BLaER1 (cell line): ENCODE results near the gene SEC22C.

Experiments
- H3K27ac ChIP-seq: shearing (Covaris generic); formaldehyde crosslinking; 2 replicates; pipeline ENCODE4 v1.8.1; 2022
- H3K27me3 ChIP-seq: shearing (Covaris generic); formaldehyde crosslinking; 2 replicates; pipeline ENCODE4 v1.8.1; 2022
- H3K36me3 ChIP-seq: shearing (Covaris generic); formaldehyde crosslinking; 2 replicates; pipeline ENCODE4 v1.8.1; 2022
- H3K4me1 ChIP-seq: shearing (Covaris generic); formaldehyde crosslinking; 2 replicates; pipeline ENCODE4 v1.8.1; 2022
- H3K4me2 ChIP-seq: shearing (Covaris generic); formaldehyde crosslinking; 2 replicates; pipeline ENCODE4 v1.8.1; 2022
- H3K4me3 ChIP-seq: shearing (Covaris generic); formaldehyde crosslinking; 2 replicates; pipeline ENCODE4 v1.8.1; 2022
- H3K9ac ChIP-seq: shearing (Covaris generic); formaldehyde crosslinking; 2 replicates; pipeline ENCODE4 v1.8.1; 2022
- H3K9me3 ChIP-seq: shearing (Covaris generic); formaldehyde crosslinking; 2 replicates; pipeline ENCODE4 v1.8.1; 2022
- H4K20me1 ChIP-seq: shearing (Covaris generic); formaldehyde crosslinking; 2 replicates; pipeline ENCODE4 v1.8.1; 2022
- Cebpa-rat ChIP-seq: shearing (Covaris generic); IDR thresholded peaks from 2 replicates; pipeline ENCODE4 v1.8.1; 2022

Gene SEC22C

DNA sequence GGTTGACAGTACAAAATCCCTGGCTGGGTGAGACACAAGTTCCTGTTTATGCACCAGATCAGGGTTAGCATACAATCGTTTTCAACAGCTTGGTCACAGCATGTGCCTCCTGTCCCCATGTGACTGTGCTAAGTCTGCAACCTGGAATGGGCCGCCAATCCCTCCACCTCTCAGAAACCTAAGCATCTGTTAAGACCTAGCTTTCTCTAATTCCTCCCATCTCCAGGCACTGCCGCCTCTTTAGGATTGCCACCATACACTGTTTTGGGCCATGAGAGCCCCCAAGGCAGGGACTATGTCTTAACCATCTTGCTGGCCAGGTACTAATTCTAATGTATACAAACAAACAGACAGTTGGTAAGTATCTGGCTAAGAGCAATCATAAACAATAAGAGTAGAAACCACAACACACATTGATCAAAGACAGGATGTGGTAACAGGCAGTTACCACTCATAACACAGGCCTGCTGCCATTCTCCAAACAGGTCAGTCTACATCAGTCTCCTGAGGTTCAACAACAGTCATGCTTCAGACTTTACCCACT, 25.6 kb downstream of the SEC22C start:
- no peak overlapping the region for H3K4me3 ChIP-seq
- H3K9me3 ChIP-seq = no peaks in the 10 kb centered on the region
- H3K4me1 ChIP-seq = peaks cover 44% of the 10 kb centered on the region
- H3K36me3 ChIP-seq = peaks cover 77% of the 10 kb centered on the region
- H4K20me1 ChIP-seq = no peaks in the 10 kb centered on the region
- H3K27me3 ChIP-seq = no peaks in the 10 kb centered on the region
- peak overlapping the region; percentile 68 for H3K4me2 ChIP-seq
- H3K27ac ChIP-seq = peak overlapping the region; percentile 78
- H3K9ac ChIP-seq = peak overlapping the region; percentile 25; the same call in 1 of the 2 replicates
- no peak for TF ChIP-seq Cebpa-rat

DNA sequence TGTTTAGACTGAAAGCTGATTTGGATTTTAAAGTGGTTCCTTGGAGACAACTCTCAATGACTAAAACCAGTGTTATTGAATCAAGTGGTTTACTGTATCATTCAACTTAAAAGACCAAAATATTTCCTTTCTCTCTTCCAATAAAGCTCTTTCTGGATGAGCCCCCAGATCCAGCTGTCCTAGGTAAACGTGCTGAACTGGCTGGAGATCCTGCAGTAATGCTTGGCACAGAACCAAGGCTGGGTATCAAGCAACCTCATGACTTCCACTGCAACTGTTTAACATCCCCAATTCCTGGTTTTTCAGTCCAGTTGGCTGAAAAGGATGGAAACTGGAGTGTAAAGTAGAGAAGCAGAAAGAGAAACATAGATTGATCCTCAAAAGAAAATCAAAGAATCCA, 28.9 kb downstream of the SEC22C start:
- TF ChIP-seq Cebpa-rat = no peak
- Histone ChIP-seq H3K4me2 (no peak overlapping the region), H3K27ac (no peak overlapping the region), H3K9me3 (no peaks in the 10 kb centered on the region), H3K36me3 (peaks cover 75% of the 10 kb centered on the region), H3K9ac (no peak overlapping the region), H3K4me1 (peaks cover 39% of the 10 kb centered on the region), H4K20me1 (no peaks in the 10 kb centered on the region), H3K4me3 (no peak overlapping the region), H3K27me3 (no peaks in the 10 kb centered on the region)

DNA sequence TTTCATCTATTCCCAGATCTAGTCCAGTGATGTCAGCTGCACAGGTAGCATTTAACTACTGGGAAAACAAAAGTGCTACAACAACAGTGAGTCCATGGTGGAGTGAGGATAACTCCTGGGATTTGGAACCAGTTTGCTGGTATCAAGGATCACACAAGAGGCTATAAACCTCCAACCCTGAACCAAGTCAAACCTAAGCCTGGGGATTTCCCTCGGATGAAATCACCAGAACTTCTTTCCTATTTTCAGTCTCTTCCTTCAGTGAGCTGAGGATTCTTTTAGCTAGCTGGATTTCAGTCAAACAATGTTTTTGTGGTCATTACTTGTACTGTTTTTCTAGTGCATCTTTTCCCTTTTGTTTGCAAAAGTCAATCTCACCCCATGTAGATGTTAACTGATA, 31.5 kb downstream of the SEC22C start:
- Histone ChIP-seq H3K4me1 (peaks cover 13% of the 10 kb centered on the region), H3K27me3 (no peaks in the 10 kb centered on the region), H4K20me1 (no peaks in the 10 kb centered on the region), H3K4me3 (no peak overlapping the region), H3K36me3 (peaks cover 69% of the 10 kb centered on the region), H3K9ac (no peak overlapping the region), H3K4me2 (no peak overlapping the region), H3K27ac (no peak overlapping the region), H3K9me3 (no peaks in the 10 kb centered on the region)
- TF ChIP-seq Cebpa-rat = no peak

DNA sequence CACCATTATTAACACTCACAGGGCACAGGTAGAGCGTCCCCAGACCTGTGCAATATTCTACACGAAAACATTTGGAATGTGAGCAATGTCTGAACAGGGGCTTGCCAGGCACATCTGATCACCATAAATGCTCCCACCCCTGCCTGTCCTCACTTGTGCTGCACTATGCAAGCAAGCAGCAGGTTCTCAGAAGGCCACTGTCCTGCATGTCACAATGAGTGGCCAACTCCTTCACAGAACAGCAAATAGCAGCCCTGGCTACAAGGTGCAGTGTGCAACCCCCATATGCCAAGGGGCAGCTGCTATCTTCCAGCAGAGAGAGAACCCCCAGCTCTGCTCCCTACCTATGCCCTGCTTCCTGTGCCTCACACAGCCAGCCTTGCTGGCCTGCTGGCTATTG, 32.6 kb downstream of the SEC22C start:
- Histone ChIP-seq H4K20me1 (no peaks in the 10 kb centered on the region), H3K27ac (0 out of 2 replicates have a peak overlapping the region, but pooled peaks have one; percentile 2), H3K27me3 (no peaks in the 10 kb centered on the region), H3K9ac (no peak overlapping the region), H3K36me3 (peaks cover 58% of the 10 kb centered on the region), H3K4me1 (peaks cover 5% of the 10 kb centered on the region; the same call in 1 of the 2 replicates), H3K4me2 (no peak overlapping the region), H3K4me3 (no peak overlapping the region), H3K9me3 (no peaks in the 10 kb centered on the region)
- TF ChIP-seq Cebpa-rat = no peak

DNA sequence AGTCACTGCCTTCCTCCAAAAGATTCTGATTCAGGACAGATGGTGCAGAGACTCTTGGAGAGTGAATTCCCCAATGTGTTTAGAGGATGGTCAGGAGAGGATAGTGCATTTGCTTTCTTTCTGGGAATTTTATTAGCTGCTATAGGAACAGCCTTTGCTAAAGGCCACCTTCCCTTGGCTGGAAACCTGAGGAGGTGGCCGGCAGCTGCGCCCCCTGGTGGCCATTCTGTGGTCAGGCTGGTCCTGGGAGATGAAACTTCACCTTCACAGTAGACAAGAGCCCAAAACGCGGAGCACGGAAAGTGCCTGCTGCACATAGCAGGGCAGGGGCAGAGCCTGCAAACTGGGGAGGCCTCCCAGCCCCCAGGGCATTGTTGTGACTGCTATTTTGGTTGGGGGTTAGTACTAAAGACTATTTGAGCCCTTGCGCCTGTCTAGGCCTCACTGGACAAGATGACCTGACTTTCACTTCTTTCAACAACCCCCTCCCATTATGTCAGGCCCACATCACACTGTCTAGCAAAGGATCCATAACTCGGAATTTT, 34.3 kb downstream of the SEC22C start:
- no peak overlapping the region for H3K9ac ChIP-seq
- H3K9me3 ChIP-seq = no peaks in the 10 kb centered on the region
- peaks cover 43% of the 10 kb centered on the region for H3K36me3 ChIP-seq
- no peaks in the 10 kb centered on the region for H3K27me3 ChIP-seq
- H4K20me1 ChIP-seq = no peaks in the 10 kb centered on the region
- TF ChIP-seq Cebpa-rat = no peak
- no peak overlapping the region for H3K4me2 ChIP-seq
- H3K4me3 ChIP-seq = no peak overlapping the region
- H3K4me1 ChIP-seq = peaks cover 10% of the 10 kb centered on the region
- H3K27ac ChIP-seq = no peak overlapping the region

DNA sequence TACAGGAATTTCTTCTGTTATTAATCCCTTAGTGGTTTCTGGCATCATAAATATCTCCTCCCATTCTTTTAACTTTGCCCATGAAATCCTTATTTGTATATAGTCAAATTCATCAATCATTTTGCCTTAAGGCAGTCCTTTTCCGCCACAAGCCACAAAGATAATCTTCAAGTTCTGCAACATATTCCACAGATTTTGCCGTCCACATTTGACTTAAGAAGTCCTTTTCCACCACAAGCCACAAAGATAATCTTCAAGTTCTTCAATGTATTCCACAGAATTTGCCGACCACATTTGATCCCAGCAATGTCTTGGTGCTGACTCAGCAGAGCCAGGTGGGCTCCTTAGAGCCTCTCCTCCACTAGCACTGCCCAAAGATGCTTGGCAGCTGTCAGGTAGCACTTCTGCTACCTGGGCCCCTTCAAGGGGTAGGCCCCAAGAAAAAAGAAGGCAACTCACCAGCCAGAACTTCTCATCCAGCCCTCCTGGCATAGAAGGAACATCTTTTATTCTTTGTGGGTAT, 35.0 kb downstream of the SEC22C start:
- H3K4me3 ChIP-seq = no peak overlapping the region
- peaks cover 10% of the 10 kb centered on the region for H3K4me1 ChIP-seq
- H3K9me3 ChIP-seq = no peaks in the 10 kb centered on the region
- peaks cover 37% of the 10 kb centered on the region for H3K36me3 ChIP-seq
- no peak for TF ChIP-seq Cebpa-rat
- H3K9ac ChIP-seq = no peak overlapping the region
- no peak overlapping the region for H3K4me2 ChIP-seq
- H4K20me1 ChIP-seq = no peaks in the 10 kb centered on the region
- no peak overlapping the region for H3K27ac ChIP-seq
- no peaks in the 10 kb centered on the region for H3K27me3 ChIP-seq

DNA sequence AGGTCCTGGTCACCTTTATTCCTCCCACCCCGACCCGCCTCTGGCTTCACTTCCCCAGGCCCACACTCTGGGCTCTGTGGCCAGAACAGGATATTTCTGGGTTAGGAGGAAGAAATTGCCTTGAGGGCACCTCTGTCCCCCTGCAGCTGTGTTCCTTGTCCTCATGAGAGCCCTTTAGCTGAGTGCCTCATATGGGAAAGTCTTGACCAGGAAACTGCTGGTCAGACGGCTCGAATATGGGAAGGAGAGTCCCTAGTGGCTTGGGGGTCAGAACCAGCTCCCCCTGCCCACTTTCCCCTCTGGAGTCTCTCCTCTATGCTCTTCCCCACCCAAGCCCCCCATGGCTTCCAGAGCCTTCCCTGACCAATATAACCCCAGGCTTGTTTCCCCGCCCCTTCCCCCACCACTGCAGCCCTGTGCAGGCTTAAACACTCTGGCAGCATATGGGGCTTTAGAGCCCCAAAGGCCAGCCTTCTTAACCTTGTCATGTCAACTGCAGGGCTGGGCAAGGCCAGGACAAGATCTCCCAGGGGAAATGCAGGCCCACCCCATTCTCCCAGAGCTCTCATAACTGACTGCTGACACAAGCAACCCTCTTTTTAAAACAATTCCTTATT, 36.4 kb downstream of the SEC22C start:
- no peaks in the 10 kb centered on the region for H4K20me1 ChIP-seq
- peaks cover 21% of the 10 kb centered on the region for H3K4me1 ChIP-seq
- H3K27me3 ChIP-seq = no peaks in the 10 kb centered on the region
- no peak overlapping the region for H3K4me2 ChIP-seq
- H3K9me3 ChIP-seq = no peaks in the 10 kb centered on the region
- TF ChIP-seq Cebpa-rat = no peak
- H3K9ac ChIP-seq = no peak overlapping the region
- peaks cover 26% of the 10 kb centered on the region for H3K36me3 ChIP-seq
- no peak overlapping the region for H3K27ac ChIP-seq
- no peak overlapping the region for H3K4me3 ChIP-seq

DNA sequence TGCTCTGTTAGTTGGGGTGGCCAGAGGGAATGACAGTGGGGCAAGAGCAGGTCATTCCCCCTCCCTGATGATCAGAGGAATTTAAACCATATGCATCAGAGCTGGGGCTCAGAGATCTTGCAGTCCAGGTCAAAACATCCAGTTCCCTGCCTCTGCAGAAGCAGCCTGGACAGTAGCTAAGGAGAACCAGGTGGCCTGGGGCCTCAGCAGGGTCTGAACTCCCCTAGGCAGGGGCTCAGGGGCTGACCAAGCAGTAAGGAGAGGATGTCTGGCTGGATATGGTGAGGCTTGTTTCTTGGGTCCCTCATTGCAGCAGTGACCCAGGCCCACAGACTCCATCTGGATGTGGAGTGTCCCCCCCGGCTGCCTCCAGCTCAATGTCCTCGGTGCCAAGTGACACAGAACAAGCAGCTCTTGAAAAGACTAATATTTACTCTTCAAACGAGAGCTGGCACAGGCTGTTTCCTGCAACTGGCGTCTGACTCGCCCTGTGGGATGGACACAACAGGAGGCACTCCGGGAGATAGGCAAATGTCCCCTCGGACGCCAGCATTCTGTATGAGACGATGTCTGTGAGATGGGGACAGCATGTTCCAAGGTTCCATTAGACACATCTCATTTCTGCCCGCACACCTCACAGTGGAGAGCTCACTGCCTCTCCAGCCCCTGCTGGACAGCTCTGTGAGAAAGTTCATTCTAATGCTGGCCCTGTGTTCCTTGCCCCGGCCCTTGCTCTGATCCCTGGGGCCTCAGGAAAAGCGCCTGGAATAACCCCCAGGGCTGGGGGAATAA, 37.1 kb downstream of the SEC22C start:
- Histone ChIP-seq H3K27ac (no peak overlapping the region), H3K4me2 (no peak overlapping the region)

DNA sequence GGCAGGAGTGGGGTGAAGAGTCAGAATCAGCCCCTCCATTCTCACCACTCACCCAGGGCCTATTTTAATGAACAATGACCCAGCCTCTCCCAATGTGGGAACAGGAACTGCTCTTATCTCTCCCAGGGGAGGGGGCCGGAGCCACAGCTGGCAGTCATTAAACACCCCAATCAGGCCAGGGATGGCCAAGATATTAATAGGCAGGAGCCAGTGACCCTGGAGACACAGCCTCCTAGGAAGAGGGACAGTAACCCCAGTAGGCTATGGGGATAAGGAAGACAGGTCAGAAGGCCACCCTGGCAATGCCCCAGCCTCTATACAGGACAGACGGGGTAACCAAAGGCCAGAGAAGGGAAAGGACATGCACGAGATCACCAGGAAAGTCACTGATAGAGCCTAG, 40.7 kb downstream of the SEC22C start:
- Histone ChIP-seq H4K20me1 (no peaks in the 10 kb centered on the region), H3K4me1 (peaks cover 21% of the 10 kb centered on the region), H3K27ac (peak overlapping the region; percentile 66), H3K36me3 (no peaks in the 10 kb centered on the region), H3K9ac (peak overlapping the region; percentile 19; the same call in 1 of the 2 replicates), H3K4me2 (peak overlapping the region; percentile 69), H3K9me3 (no peaks in the 10 kb centered on the region), H3K27me3 (no peaks in the 10 kb centered on the region), H3K4me3 (no peak overlapping the region)
- TF ChIP-seq Cebpa-rat = no peak

More for the DNA sequence above, 37.1 kb downstream of the SEC22C start:
- no peaks in the 10 kb centered on the region for H3K9me3 ChIP-seq
- peaks cover 21% of the 10 kb centered on the region for H3K4me1 ChIP-seq
- H3K9ac ChIP-seq = no peak overlapping the region
- peaks cover 20% of the 10 kb centered on the region for H3K36me3 ChIP-seq
- no peak for TF ChIP-seq Cebpa-rat
- no peaks in the 10 kb centered on the region for H4K20me1 ChIP-seq
- no peaks in the 10 kb centered on the region for H3K27me3 ChIP-seq
- H3K4me3 ChIP-seq = no peak overlapping the region
